Esophagus (tissue), 2 donors: Measurements from ENCODE around the gene SPEN. TPM values are rescaled to one million over a fixed set of nuclear protein-coding genes. Genes with fewer than 3 reads are reported as not detected.
"Not testable (repeated sequence)": the region's sequence is repeated elsewhere in the genome, so short reads cannot be mapped to it uniquely, and the experiment has no call there.

Experiments
- H3K27ac ChIP-seq, 2 donors: one replicate each; pipeline ENCODE4 v1.5.1; 2013; ENCODE audit warnings: low read depth in 2 of 2, mild to moderate bottlenecking in 2 of 2, inconsistent platforms in 1 of 2, low read length in 1 of 2, moderate library complexity in 1 of 2
- H3K27me3 ChIP-seq, 2 donors: one replicate each; pipeline ENCODE4 v1.6.1; 2013; ENCODE audit warnings: low read length in 2 of 2, control low read depth in 1 of 2, mild to moderate bottlenecking in 1 of 2; ENCODE audit not compliant: insufficient read depth in 2 of 2, control insufficient read depth in 1 of 2
- H3K36me3 ChIP-seq, 2 donors: one replicate each; pipeline ENCODE4 v1.6.1; 2013; ENCODE audit warnings: low read length in 1 of 2; ENCODE audit not compliant: control insufficient read depth in 2 of 2, insufficient read depth in 2 of 2
- H3K4me1 ChIP-seq, 2 donors: one replicate each; pipeline ENCODE4 v1.6.1; 2013; ENCODE audit warnings: low read length in 1 of 2; ENCODE audit not compliant: control insufficient read depth in 2 of 2, insufficient read depth in 2 of 2
- H3K4me3 ChIP-seq, 2 donors: one replicate each; pipeline ENCODE4 v1.5.1; 2013; ENCODE audit warnings: low read length in 2 of 2, mild to moderate bottlenecking in 2 of 2, low read depth in 1 of 2, moderate library complexity in 1 of 2
- H3K9me3 ChIP-seq, 2 donors: one replicate each; pipeline ENCODE4 v1.6.1; 2013; ENCODE audit warnings: mild to moderate bottlenecking in 2 of 2, low read depth in 1 of 2, low read length in 1 of 2, moderate library complexity in 1 of 2; ENCODE audit not compliant: control insufficient read depth in 2 of 2, insufficient read depth in 1 of 2
- WGBS, 2 donors: extraction: QIAGEN DNeasy Blood & Tissue Kit; methylation state at CpG; one replicate each; pipeline ENCODE4 v1.1.7; 2013; 5-methylcytosine and 5-hydroxymethylcytosine counted together
- polyA plus RNA-seq, 2 donors: library from polyadenylated mRNA; stranded (reverse); fragments of 200-250 nt; gene quantifications; one replicate each; pipeline ENCODE4 v1.2.3, GENCODE V29; 2013
- donor health status: healthy with polysubstance abuse.
- donor health status: Bipolar disorder and iron deficiency.

The SPEN gene
- polyA plus RNA-seq, 2 donors: 14.4 to 15.3 TPM

DNA sequence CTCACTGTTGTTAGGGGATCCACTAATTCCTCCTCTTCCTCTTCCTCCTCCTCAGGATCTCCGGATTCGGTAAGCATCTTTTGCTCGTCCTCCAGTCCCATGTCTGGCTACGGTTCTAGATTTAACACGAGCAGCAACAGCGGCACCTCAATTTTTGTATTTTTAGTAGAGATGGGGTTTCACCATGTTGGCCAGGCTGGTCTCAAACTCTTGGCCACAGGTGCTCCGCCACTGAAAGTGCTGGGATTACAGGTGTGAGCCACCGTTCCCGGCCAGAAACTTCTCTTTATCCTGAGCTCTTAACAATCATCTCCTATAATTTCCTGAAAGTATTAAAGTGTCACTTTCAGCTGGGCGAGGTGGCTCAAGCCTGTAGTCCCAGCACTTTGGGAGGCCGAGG lies 40.0 kb upstream of the SPEN start, which contains the start of gene UQCRHL:
Gene UQCRHL (minus strand): TSS at position 101 of the 400 bp plus-strand sequence. CDS start 0 bp downstream, at position 101.
- H3K9me3 ChIP-seq, H3K27me3 ChIP-seq, H3K27ac ChIP-seq, H3K4me3 ChIP-seq, H3K36me3 ChIP-seq, H3K4me1 ChIP-seq: not testable (repeated sequence)
- 89 to 91% methylated on average over 11 of the region's 11 CpGs for WGBS, 2 donors

DNA sequence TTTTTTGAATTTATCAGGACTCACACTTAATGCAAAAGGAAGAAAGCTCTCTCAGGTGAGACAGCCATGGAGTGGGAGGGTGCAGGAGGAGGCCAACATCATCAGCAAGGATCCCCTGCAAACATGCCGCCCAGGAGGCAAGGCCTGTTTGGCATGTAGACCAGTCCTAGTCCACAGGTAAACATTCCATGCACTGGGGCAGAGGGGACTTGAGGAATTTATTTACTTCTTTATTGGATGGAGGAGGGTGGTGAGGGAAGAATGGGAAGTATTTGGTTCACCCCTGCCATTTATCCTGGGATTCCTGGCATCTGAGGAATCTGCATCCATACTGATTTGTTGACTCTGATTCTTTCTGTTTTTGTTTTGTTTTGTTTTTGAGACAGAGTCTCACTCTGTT lies 38.6 kb upstream of the SPEN start:
- Histone ChIP-seq H3K4me3 (no peak overlapping the region), H3K27ac (no peak overlapping the region), H3K27me3 (no peaks in the 10 kb centered on the region), H3K36me3 (no peaks in the 10 kb centered on the region), H3K4me1 (no peaks in the 10 kb centered on the region), H3K9me3 (no peaks in the 10 kb centered on the region)
- WGBS, 2 donors: 73 to 75% methylated on average over 1 of the region's 1 CpG

DNA sequence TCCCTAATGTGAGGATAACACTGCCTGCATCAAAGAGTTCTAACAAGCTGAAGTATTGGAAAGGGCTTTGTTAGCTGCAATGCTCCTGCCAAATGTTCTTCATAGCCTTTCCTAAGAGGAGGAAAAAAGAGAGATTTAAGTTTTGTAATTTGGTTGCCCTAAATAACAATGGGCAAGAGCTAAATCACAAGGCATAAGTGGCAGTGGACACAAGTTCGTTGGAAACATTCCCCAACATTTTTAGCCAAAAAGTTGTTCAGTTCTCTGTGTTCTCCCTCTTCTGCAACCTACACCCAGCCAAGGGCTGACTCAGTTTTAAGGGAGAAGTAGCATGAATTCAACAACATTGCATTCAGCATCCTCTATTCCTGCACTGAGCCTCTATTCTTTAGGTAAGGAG lies 37.4 kb upstream of the SPEN start:
- Histone ChIP-seq H3K9me3 (no peaks in the 10 kb centered on the region), H3K4me1 (no peaks in the 10 kb centered on the region), H3K27ac (no peak overlapping the region), H3K27me3 (no peaks in the 10 kb centered on the region), H3K36me3 (no peaks in the 10 kb centered on the region), H3K4me3 (no peak overlapping the region)
- WGBS, 2 donors: 40 to 60% methylated on average over 1 of the region's 1 CpG

DNA sequence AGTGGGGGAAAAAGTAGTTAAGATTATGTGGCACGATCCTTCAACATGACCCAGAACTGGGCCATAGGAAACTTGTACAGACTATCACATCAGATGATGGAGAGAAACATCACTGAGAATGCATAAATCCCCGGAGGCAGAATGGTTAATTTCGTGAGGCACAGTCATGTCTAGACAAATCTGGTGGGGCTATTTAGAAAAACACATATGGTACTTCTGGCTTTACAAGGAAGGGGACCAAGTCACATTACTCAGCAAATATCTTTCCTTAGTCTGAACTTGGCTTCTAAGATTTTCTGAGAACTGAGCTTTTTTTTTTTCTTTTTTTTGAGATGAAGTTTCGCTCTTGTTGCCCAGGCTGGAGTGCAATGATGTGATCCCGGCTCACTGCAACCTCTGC lies 30.8 kb upstream of the SPEN start:
- Histone ChIP-seq H3K27ac (no peak overlapping the region), H3K4me3 (no peak overlapping the region), H3K9me3 (no peaks in the 10 kb centered on the region), H3K36me3 (no peaks in the 10 kb centered on the region), H3K4me1 (no peaks in the 10 kb centered on the region), H3K27me3 (no peaks in the 10 kb centered on the region)
- 50 to 59% methylated on average over 5 of the region's 5 CpGs for WGBS, 2 donors

DNA sequence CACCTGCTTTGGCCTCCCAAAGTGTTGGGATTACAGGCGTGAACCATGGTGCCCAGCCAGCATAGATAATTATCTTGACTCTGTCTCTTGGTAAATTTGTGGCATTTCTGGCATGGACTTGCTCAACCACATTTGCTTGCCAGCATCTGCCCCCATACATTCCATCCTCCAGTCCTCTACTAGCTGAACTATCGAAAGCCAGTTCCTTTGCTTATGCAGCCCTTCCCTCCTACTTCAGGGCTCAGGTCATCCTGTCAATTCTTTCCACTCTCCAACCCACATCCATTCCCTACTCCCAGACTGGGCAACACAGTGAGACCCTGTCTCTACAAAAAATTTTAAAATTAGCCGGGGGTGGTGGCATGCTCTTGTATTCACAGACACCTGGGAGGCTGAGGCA lies 27.0 kb upstream of the SPEN start:
- Histone ChIP-seq H3K4me3 (no peak overlapping the region), H3K36me3 (no peaks in the 10 kb centered on the region), H3K27me3 (no peaks in the 10 kb centered on the region), H3K9me3 (no peaks in the 10 kb centered on the region), H3K4me1 (no peaks in the 10 kb centered on the region), H3K27ac (no peak overlapping the region)
- 69 to 81% methylated on average over 3 of the region's 3 CpGs for WGBS, 2 donors

DNA sequence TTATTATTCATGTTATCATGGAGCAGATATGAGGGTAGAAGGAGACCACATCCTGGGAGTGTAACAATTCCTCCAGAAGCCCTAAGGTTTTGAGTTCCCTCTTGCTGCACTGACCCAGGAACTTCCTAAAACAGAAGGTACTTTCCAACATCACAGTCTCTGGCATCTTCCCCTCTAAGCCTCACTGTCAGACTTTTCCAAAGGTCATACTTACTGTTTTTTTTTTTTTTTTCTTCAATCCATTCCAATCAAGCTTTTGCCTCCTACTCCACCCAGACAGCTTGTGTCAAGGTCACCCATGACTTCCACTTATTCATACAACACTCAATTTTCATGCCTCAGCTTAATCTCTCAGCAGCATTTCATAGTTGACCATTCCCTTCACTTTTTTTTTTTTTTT lies 21.7 kb upstream of the SPEN start:
- H3K4me3 ChIP-seq: no peak overlapping the region
- no peaks in the 10 kb centered on the region for H3K27me3 ChIP-seq
- H3K27ac ChIP-seq: peak overlapping the region in 1 of 2 donors; percentile 60
- H3K4me1 ChIP-seq: no peaks in the 10 kb centered on the region
- H3K9me3 ChIP-seq: no peaks in the 10 kb centered on the region
- H3K36me3 ChIP-seq: no peaks in the 10 kb centered on the region

DNA sequence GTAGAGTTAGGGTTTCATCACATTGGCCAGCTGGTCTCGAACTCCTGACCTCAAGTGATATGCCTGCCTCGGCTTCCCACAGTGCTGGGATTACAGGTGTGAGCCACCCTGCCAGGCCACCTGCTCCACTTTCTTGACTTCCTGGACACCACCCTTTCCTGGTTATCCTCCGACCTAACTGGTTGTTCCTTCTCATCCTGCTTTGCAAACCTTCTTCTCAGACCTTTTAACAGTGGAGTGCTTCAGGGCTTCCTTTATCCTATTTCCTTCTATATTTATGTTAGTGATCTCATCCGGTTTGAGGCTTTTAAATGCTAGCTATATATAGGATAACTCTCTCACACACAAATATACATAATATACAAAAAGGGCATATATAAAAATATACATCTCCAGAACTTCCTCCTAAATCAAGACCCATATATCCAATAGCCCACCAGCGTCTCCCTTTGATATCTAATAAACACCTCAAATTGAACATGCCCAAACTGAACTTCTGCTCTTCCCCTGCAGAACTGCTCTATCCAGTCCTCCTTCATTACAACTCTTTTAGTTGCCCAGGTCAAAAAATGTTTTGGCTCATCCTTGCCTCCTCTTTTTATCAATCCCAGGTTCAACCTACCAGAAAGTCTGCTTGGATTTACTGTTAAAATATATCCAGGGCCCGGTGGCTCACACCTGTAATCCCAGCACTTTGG lies 20.5 kb upstream of the SPEN start:
- 68 to 79% methylated on average over 6 of the region's 6 CpGs for WGBS, 2 donors
- no peaks in the 10 kb centered on the region for H3K9me3 ChIP-seq
- no peaks in the 10 kb centered on the region for H3K36me3 ChIP-seq
- no peaks in the 10 kb centered on the region for H3K4me1 ChIP-seq
- H3K27ac ChIP-seq: peak overlapping the region; percentile 7 to 71
- no peaks in the 10 kb centered on the region for H3K27me3 ChIP-seq
- H3K4me3 ChIP-seq: no peak overlapping the region

DNA sequence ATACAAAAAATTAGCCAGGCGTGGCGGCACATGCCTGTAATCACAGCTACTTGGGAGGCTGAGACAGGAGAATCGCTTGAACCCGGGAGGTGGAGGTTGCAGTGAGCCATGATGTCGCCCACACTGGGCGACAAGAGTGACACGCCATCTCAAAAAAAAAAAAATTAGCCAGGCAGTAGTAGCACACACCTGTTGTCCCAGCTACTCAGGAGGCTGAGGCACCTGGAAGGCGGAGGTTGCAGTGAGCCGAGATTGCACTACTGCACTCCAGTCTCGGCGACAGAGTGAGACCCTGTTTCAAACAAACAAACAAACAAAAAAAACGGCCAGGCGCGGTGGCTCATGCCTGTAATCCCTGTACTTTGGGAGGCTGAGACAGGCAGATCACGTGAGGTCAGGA lies 19.9 kb upstream of the SPEN start:
- not testable (repeated sequence) for H3K27me3 ChIP-seq, H3K9me3 ChIP-seq, H3K36me3 ChIP-seq, H3K27ac ChIP-seq, H3K4me3 ChIP-seq, H3K4me1 ChIP-seq
- WGBS, 2 donors: 94 to 96% methylated on average over 15 of the region's 15 CpGs

DNA sequence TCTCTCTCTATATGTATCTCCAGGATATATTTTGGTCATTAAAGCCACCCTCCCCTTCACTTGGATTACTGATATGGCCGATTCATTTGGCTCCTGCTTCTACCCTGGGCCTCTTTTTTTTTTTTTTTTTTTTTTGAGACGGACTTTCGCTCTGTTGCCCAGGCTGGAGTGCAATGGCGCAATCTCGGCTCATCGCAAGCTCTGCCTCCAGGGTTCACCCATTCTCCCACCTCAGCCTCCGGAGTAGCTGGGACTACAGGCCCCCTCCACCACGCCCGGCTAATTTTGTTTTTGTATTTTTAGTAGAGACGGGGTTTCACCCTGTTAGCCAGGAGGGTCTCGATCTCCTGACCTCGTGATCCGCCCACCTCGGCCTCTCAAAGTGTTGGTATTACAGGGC lies 18.6 kb upstream of the SPEN start:
- H3K4me1 ChIP-seq, H3K4me3 ChIP-seq, H3K27me3 ChIP-seq, H3K9me3 ChIP-seq, H3K36me3 ChIP-seq, H3K27ac ChIP-seq: not testable (repeated sequence)
- WGBS, 2 donors: 91 to 93% methylated on average over 14 of the region's 14 CpGs

DNA sequence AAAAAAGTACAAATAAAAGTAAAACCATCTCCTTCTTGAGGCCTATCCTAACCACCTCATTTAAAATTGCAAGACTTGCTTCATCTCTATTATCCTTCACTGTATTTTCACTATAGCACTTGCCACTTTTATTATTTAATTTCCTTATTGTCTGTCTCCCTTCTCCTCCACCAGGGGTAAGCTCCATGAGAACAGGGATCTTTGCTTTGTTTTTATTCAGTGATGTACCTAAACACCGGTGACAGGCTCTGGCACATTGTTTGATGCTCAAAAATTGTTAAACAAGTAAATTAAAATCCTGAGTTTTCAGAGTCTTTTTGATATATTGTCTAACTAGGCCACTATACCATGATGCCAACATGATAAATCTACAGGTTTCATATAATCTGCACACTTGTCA lies 17.2 kb upstream of the SPEN start:
- Histone ChIP-seq H3K36me3 (no peaks in the 10 kb centered on the region), H3K9me3 (no peaks in the 10 kb centered on the region), H3K4me1 (no peaks in the 10 kb centered on the region), H3K27me3 (no peaks in the 10 kb centered on the region), H3K4me3 (no peak overlapping the region), H3K27ac (peak overlapping the region; percentile 1 to 40)
- WGBS, 2 donors: 70 to 86% methylated on average over 1 of the region's 1 CpG
